Smooth muscle cell of the brain vasculature (primary cell): ENCODE data around the gene NEK9.
A peak's percentile ranks its signal among the peaks of the same experiment; 100 is the strongest.
"Not testable (repeated sequence)": the region's sequence is repeated elsewhere in the genome, so short reads cannot be mapped to it uniquely, and the experiment has no call there.

Source experiments
- DNase-seq: peaks from one replicate; pipeline ENCODE4 v3.0.0-alpha.2; 2012; ENCODE audit warnings: low read depth, low spot score

NEK9 gene

DNA sequence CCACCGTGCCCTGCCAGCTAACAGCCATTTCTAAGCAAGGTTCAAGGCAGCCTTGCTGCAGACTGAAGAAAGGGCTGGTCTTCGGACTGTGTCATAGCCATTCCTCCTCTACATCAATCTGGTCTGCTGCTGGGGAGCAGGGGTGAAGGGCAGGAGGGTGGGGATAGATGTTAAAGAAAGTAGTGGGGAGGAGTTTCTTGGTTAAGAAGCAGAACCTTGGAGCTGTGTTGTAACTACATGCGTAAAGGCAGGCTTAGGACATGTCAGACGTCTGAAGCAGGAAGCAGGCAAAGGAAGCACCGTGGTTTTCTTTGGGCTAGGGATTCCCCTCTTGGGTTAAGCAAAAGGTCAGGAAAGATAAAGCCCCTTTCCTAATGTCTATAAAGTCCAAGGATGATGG, 18.1 kb upstream of the NEK9 start:
- DNase-seq, result no peak

DNA sequence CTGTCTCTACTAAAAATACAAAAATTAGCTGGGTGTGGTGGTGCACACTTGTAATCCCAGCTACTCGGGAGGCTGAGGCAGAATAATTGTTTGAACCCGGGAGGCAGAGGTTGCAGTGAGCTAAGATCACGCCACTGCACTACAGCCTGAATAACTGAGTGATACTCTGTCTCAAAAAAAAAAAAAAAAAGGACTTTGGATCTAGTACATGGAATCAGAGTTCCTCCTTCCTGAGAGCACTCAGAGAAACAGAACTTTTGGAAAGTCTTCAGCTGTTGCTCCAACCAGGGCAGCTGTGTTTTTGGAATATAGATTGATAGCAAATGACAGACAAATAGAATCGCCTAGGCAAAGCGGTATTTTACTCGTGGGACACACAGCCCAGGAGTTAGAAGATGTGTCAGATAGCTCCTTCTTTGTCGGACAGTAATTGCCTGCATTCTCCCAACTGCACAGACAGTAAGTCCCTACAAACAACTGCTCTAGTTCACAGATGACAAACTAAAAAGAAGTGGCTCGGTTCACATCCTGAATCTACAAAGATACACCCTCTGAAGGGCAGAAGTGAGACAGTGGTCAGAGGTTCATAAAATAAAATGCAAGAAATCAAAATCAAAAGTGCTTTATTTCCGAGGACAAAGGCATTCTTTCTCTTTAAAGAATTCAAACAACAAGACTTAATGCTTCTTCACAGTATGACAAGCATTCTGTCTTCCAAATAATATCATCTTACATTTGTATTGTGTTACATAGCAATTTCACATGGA, 17.1 kb upstream of the NEK9 start:
- DNase-seq, result no peak

DNA sequence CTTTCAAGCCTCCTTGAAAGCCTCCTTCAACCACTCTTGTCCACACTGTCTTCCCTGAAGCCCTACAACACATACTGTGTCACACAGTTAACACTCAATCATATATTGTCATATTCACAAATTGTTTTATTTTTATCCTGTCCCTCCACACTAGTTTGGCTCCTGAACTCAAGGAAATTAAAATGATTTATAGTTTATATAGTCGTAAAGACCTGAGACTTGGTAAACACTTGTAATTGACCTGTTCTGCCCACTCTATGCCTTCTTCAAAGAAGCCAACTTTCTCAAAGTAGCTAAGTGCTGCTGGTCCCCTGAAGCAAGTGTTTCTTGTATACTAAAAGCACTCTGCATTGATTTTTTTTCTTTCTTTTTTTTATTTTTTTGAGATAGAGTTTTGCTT, 15.6 kb upstream of the NEK9 start:
- DNase-seq, result no peak

DNA sequence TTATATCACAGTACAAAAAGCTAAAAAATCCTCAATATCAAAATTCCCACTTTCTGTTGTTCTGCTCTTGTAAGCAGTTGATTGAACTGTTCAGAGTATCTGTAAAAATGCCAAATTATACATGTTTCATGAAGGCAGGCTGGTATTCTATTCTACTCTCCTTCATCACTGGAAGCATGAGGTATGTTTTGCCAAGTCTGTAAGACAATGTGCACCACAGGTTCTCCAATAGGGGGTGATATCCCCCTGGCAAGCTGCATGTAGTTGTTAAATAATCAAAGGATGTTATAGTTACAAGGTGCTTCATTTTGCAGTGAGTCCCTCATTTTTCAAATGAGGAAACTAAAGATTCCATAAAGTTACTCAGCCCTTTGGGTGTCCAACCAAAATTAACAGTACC, 15.1 kb upstream of the NEK9 start:
- no peak for DNase-seq

DNA sequence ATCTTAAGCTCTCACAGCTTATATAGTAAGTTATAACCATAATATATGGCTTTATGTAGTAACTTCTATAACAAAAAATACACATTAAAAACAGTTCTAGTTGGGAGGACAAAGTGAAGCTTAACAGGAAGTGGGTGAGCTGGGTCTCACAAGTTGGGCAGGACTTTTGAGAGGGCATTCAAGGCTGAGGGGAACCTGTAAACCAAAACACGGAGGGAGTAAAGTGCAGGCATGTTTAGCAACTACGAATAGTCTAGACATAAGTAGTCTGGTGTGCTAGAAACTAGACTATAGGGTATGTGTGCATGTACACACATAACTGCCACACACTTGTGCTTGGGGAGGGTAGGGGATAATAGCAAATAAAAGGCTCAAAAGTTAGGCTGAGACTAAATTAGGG, 14.2 kb upstream of the NEK9 start:
- no peak for DNase-seq

DNA sequence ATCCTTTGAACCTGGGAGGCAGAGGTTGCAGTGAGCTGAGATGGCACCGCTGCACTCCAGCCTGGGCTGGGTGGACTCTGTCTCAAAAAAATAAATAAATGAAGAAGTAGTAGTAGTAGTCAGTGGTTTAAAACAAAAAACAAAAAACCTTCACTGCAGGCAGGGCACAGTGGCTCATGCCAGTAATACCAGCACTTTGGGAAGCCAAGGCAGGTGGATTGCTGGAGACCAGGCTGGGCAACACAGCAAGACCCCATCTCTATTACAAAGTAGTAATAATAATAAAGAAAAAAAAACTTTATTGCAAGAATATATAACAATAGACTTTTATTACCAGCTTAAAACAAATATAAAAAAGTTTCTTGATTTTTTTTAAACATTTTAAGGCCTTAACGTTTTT, 13.8 kb upstream of the NEK9 start:
- DNase-seq, result no peak

DNA sequence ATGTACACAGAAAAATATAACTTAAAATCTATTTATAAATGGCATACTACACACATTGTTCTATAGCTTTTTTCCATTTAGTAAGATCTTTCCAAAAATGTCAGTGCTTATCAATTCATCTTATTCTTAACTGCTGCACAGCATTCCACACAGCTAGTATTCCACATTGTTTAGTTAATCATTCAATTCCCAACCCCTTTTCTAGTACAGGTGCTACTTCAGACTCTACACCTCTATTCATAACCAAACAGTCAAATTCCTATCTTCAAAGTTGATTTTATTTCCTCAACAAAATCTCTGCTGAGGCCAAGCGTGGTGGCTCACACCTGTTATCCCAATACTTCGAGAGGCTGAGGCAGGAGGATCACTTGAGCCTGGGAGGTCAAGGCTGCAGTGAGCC, 12.3 kb upstream of the NEK9 start:
- DNase-seq, result no peak

DNA sequence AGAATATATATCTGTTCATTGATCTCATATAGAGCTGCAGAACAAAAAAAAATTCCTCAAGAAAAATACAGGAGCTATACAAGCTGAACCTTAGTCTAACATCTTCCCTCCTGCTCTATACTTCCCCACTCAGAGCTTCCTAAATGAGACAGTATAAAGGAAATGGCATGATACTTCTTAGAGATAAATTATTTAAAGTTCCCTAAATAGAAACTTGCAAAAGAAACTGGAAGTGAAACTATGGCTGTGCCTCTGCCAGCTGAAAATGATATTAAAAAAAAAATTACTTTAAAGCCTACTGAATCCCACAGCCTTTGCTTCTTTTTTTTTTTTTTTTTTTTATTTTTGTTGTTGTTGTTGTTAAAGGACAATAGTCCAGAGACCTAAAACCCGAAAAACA, 11.6 kb upstream of the NEK9 start:
- no peak for DNase-seq

DNA sequence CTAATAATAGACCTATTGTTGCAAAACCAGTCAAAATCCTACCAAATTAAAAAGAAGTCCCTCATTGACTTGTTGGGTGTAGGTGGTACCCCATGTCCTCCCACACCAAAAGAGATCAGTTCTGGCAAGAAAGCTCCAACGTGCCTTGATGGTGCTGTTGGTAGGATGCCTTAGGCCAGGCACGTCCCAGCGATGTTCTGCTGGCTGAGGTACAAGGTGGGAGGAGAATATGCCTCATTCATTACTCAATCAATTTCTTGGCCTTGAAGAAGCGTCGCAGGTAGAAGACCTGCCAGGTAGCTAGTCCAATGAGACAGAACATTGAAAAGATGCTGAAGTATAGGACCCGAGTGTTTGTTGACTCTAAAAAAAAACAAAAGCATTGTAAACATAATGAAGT, 7.8 kb upstream of the NEK9 start:
- DNase-seq, result no peak

DNA sequence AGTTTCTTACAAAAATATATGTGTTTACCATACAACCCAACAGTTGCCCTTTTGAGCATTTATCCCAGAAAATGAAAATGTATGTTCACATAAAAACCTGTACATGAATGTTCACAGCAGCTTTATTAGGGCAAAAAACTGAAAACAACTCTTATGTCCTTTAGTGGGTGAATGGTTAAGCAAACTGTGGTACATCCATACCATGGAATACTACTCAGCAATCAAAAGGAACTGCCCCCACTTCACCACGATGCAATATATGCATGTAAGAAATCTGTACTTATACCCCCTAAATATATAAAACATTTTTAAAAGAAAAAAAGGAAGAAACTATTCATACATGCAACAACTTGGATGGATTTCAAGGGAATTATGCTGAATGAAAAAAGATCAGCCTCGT, 6.7 kb upstream of the NEK9 start:
- no peak for DNase-seq

DNA sequence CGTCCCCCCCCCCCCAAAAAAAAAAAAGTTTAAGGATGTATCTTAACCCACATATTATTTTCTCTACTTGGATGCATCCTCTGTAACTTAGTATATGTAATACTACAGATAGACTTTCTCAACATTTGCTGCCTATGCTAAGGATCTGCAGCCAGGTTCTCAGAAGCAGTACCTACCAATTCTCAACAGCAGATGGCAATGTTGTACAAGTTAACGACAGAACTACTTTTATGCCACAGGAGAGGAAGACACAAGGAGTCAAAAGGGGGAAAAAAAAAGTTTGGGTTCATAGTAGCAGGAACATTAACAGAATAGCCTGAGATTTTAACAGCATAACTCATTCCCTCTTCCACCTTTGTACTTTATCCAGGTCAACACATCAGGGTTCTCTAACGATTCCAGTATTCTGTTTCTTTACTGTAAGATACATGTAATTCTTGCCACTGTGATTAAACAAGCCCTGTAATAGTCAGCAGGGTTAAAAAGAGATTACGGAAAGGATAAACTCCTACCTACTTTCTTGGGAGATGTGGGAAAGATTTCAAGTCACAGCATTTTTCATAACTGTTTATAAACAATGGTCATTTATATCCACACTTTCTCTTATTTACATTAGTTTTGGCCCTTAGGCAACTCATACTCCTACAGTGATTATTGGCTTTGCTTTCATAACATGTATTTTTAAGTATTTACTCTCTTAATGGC, 5.7 kb upstream of the NEK9 start:
- DNase-seq, result peak; percentile 55

DNA sequence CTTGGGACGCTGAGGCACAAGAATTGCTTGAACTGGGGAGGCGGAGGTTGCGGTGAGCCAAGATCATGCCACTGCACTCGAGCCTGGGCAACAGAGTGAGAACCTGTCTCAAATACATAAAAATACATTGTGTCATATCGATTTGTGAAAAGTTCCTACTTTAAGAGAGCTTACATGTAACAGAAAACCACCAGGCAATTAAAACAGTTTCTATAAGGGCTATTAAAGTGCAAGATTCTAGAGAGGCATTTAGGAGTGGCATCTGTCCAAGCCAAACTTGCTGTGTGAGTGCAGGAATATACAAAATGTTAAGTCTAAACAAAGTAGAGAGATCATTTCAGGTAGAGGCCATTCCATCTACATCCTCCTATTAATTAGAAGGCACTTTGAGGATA, 1.7 kb upstream of the NEK9 start:
- no peak for DNase-seq

DNA sequence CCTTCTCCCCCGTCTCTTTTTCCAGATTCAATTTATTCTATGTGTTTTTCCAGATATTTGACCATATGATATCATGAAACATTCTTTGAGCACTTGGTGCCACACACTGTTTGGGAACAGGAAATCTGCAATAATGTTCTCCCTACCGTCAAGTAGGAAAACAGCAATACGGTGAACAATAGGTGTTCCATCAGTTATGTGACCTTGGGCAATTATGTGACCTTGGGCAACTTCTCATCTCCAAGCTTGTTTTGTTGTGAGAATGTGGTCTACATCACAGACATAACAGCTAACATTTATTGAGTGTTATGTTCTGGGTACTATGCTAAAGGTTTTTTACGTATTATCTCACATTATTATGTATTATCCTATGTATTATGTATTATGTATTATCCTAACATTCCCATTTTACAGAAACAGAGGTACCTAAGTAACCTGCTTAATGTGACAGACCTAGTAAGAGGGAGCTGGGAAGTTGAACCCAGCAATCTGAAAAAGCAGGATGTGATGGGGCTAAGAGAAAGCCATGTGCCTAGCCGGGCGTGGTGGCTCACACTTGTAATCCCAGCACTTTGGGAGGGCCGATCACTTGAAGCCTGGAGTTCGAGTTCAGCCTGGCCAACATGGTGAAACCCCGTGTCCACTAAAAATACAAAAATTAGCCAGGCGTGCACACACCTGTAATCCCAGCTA, 1.2 kb upstream of the NEK9 start:
- no peak for DNase-seq

DNA sequence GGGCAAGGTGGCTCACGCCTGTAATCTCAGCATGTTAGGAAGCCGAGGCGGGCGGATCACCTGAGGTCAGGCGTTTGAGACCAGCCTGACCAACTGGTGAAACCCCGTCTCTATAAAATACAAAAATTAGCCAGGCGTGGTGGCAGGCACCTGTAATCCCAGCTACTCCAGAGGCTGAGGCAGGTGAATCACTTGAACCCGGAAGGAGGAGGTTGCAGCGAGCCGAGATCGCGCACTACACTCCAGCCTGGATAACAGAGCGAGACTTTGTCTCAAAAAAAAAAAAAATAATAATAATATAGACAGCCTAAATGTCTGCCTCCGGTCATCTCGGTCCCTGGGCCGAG, 599 bp upstream of the NEK9 start:
- DNase-seq, result not testable (repeated sequence)

DNA sequence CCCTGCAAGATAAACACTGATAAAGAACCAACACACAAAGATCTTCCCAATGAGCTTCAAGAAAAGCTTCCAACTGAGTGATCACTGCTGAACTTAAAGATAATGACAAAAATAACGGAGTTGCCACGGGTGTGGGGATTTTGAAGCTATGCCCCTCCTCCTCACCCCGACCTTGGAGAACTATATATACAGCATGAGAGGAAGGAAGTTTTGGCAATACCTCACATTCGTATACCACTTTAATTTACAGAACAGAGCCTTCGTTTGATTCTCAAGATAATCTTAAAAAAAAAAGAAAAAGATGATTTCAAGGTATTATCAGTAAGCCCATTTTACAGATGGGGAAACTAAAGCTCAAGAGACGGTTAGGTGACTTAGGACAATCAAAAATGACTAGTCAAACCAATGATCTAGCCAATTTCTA, 715 bp downstream of the NEK9 start:
- DNase-seq, result no peak

DNA sequence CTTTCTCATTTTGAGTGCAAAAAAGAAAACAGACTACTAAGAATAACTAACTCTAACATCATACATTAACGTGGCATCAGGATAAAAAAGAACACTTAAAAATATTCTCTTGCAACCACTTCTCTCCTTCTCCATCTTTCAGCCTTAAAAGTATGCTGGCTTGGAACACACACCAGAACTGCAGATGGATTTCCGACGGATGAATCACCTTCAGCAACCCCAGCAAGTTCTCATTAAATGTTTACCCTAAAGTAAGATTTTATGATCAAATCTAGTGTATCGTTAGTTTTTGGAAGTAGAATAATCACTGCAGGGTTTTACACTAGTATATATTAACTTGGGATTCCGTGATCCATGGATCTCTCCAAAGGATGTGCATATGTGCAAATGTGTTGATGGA, 1.2 kb downstream of the NEK9 start:
- no peak for DNase-seq

DNA sequence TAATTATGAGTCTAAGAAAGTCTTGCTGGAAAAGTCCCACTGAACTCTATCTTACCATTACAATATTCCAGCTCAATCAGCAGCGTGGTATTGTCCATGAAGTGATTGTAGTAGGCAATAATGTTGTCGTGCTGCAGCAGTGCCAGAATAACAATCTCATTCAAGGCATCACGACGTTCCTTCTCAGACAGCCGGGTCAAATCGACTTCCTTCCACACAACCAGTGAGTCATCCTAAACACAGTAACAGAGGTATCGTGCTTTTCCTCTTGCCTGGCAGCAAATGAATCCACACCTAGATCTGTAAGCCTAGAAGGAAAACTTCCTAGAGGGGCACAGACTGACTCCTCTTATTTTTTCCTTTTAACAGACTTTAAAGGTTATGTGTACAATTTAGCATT, 2.9 kb downstream of the NEK9 start:
- DNase-seq, result no peak

DNA sequence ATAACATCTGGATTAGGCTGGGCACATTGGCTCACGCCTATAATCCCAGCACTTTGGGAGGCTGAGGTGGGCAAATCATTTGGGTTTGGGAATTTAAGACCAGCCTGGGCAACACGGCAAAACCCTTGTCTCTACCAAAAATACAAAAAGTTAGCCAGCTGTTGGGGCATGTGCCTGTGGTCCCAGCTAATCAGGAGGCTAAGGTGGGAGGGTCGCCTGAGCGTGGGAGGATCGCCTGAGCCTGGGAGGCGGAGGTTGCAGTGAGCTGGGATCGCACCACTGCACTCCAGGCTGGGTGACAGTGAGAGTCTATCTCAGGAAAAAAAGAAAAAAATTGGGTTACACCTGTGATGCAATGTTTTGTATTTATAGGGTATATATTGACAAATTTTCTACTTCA, 5.3 kb downstream of the NEK9 start:
- no peak for DNase-seq

DNA sequence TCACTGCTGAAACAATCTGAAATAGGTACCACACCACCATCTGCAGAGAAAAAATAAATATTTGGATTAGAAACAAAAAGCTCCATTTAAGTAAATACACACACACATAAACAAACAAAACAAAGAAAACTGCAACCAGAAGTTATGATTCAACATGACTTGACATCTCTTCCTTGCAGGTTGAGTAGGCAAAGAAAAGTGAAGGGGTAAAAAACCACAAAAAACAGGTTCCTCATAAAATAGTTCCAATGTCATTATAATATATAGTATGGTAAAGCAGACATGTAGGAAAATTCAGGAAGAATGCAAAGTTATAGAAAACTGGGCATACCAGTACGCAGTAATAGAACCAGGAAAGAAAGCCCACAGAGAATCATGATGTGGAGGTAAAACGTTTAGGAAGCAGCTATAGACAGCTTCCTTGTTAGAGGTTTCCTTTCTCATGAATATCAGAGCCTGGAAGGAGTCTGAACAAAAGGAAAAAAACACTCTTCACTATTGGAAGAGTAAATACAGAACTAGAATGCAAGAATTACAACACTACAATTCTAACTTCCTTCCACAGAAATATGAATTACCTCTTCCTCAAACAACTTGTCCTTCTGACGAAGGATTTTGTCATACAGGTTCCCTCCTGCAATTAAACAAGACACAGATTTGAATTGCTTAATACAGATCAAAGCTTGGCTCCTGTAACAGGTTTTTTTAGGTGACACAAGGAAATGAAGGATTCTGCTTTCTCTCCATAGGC, 6.1 kb downstream of the NEK9 start:
- no peak for DNase-seq

DNA sequence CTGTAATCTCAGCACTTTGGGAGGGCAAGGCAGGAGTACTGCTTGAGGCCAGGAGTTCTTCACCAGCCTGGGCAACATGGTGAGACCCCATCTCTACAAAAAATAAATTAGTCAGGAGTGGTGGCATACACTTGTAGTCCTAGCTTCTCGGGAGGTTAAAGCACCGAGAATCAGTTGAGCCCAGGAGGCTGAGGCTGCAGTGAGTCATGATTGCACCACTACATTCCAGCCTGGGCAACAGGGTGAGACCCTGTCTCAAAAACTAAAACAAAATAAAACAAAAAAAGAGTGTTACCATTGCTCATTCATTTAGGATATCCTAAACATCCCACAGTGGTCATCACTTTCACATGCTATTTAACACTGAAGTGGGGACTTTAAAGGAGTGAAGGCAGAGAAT, 7.8 kb downstream of the NEK9 start:
- DNase-seq, result no peak

DNA sequence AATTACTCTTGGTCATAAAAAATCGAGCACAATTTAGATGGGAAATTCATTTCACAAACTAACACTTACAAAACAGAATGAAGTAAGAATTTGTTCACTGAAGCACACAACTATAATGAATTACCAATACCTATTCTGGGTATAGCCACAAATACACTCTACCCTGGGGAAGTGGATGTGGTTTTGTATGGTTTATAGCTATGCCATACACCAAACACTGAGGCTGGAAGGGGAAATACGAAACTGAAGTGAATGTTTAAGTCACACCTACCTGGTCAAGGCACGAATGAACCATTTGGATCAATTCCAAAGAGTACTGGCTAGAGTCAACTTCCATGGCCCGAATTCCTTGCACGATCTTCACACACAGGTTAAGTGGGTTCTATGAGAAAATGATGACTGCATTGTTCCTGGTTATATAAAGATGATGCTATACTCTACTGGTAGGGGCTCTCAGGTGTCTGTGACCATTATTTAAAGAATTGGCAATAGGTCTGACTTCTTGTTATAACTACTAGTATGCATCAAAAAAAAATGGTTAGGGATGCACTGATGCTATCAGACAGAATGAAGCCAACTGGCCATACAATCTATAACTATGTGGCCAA, 12.8 kb downstream of the NEK9 start:
- DNase-seq, result no peak

DNA sequence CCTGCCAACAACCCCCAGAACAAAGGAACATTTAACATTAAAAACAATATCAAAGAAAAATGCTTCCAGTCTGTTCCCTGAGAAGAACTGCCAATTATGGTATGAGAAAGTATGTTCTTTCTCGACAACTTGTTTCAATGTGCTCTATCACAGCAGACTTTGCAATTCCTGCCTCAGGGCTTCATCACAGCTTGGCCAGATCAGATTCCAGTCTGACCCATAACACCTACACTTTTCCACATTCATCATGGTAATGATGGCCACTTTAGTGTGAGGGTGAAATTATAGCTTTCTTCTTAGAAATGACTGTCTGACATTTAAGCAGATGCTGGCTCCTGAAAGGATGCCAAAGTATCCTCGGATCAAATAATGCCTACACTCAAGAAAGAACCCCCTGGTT, 17.0 kb downstream of the NEK9 start:
- no peak for DNase-seq
